ENCODE data around the gene ETS1.

Gene ETS1

GRCh38 chr11:128597209-128597608, 9.9 kb upstream of the ETS1 start:
- no peak for TF ChIP-seq NFIC (IDR thresholded peaks at IDR 0.05)
- no peak for TF ChIP-seq TCF12 (IDR thresholded peaks at IDR 0.05; ENCODE audit: low read depth)
- TF ChIP-seq ZBTB7A (IDR thresholded peaks at IDR 0.05; ENCODE audit: low read depth) = no peak
- no peak for TF ChIP-seq YY1 (IDR thresholded peaks at IDR 0.05; ENCODE audit: low read depth)
- no peak for TF ChIP-seq TEAD4 (IDR thresholded peaks at IDR 0.05)

GRCh38 chr11:128596250-128596649, 8.9 kb upstream of the ETS1 start:
- no peak for TF ChIP-seq TAF1 (IDR thresholded peaks at IDR 0.05; ENCODE audit: low read depth)
- TF ChIP-seq EP300 (IDR thresholded peaks at IDR 0.05; ENCODE audit: borderline replicate concordance) = no peak
- no peak for TF ChIP-seq FOXM1 (IDR thresholded peaks at IDR 0.05; ENCODE audit: borderline replicate concordance, low read depth)
- no peak for TF ChIP-seq YY1 (IDR thresholded peaks at IDR 0.05; ENCODE audit: low read depth)
- no peak for TF ChIP-seq EGR1 (IDR thresholded peaks at IDR 0.05)
- no peak for TF ChIP-seq REST (IDR thresholded peaks at IDR 0.05; ENCODE audit: low read depth)
- no peak for TF ChIP-seq USF1 (IDR thresholded peaks at IDR 0.05)
- TF ChIP-seq CREB1 (IDR thresholded peaks at IDR 0.05; ENCODE audit: low read depth) = no peak
- TF ChIP-seq NFIC (IDR thresholded peaks at IDR 0.05) = no peak
- TF ChIP-seq TCF12 (IDR thresholded peaks at IDR 0.05; ENCODE audit: low read depth) = no peak
- no peak for TF ChIP-seq RAD21 (IDR thresholded peaks at IDR 0.05; ENCODE audit: low read depth)
- TF ChIP-seq CEBPB (IDR thresholded peaks at IDR 0.05) = no peak
- no peak for TF ChIP-seq ZBTB7A (IDR thresholded peaks at IDR 0.05; ENCODE audit: low read depth)
- TF ChIP-seq MAX (IDR thresholded peaks at IDR 0.05) = no peak
- TF ChIP-seq TEAD4 (IDR thresholded peaks at IDR 0.05) = no peak

- no peak for TF ChIP-seq REST (IDR thresholded peaks at IDR 0.05; ENCODE audit: low read depth)
- no peak for TF ChIP-seq CEBPB (IDR thresholded peaks at IDR 0.05)
- no peak for TF ChIP-seq USF1 (IDR thresholded peaks at IDR 0.05)
- TF ChIP-seq EP300 (IDR thresholded peaks at IDR 0.05; ENCODE audit: borderline replicate concordance) = no peak
- TF ChIP-seq RAD21 (IDR thresholded peaks at IDR 0.05; ENCODE audit: low read depth) = no peak
- no peak for TF ChIP-seq MAX (IDR thresholded peaks at IDR 0.05)
- TF ChIP-seq TCF12 (IDR thresholded peaks at IDR 0.05; ENCODE audit: low read depth) = no peak
- TF ChIP-seq NFIC (IDR thresholded peaks at IDR 0.05) = no peak
- TF ChIP-seq TAF1 (IDR thresholded peaks at IDR 0.05; ENCODE audit: low read depth) = no peak
- TF ChIP-seq YY1 (IDR thresholded peaks at IDR 0.05; ENCODE audit: low read depth) = no peak
- no peak for TF ChIP-seq ZBTB7A (IDR thresholded peaks at IDR 0.05; ENCODE audit: low read depth)
- TF ChIP-seq EGR1 (IDR thresholded peaks at IDR 0.05) = no peak
- TF ChIP-seq CREB1 (IDR thresholded peaks at IDR 0.05; ENCODE audit: low read depth) = no peak
- TF ChIP-seq FOXM1 (IDR thresholded peaks at IDR 0.05; ENCODE audit: borderline replicate concordance, low read depth) = no peak
- TF ChIP-seq TEAD4 (IDR thresholded peaks at IDR 0.05) = no peak
Measured at GRCh38 chr11:128595775-128596174, 8.4 kb upstream of the ETS1 start.

- TF ChIP-seq MAX (IDR thresholded peaks at IDR 0.05) = no peak
- TF ChIP-seq TCF12 (IDR thresholded peaks at IDR 0.05; ENCODE audit: low read depth) = no peak
- no peak for TF ChIP-seq CREB1 (IDR thresholded peaks at IDR 0.05; ENCODE audit: low read depth)
- no peak for TF ChIP-seq REST (IDR thresholded peaks at IDR 0.05; ENCODE audit: low read depth)
- TF ChIP-seq CEBPB (IDR thresholded peaks at IDR 0.05) = no peak
- no peak for TF ChIP-seq FOXM1 (IDR thresholded peaks at IDR 0.05; ENCODE audit: borderline replicate concordance, low read depth)
- TF ChIP-seq USF1 (IDR thresholded peaks at IDR 0.05) = no peak
Measured at GRCh38 chr11:128595221-128595620, 7.9 kb upstream of the ETS1 start.

Data from Ishikawa (cell line).